GM19438 (cell line): ENCODE data around the gene TMEFF2.

Source experiments
- ATAC-seq: cut with Tn5 transposase; IDR thresholded peaks from one replicate; pipeline ENCODE4 v1.9.1; 2021; ENCODE audit warnings: low read depth; ENCODE audit not compliant: unreplicated experiment

Gene TMEFF2

DNA sequence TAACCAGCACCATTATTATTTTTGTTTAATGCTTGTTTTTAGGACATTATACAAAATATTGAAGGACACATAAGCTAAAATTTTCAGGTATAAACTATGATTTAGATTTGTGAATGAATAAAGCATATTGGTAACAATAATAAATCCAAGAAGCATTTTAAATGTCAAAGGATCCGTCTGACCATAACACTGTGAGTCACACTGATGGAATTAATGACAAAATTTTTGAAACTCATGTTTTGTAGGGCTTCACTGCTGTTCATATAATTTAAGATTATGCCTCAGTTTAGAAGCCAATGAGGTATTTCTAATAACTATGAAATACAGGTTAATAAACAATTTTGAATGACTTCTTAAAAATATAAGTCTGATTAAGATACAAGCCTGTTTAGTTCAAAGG, 124.6 kb downstream of the TMEFF2 start:
- no peak for ATAC-seq

DNA sequence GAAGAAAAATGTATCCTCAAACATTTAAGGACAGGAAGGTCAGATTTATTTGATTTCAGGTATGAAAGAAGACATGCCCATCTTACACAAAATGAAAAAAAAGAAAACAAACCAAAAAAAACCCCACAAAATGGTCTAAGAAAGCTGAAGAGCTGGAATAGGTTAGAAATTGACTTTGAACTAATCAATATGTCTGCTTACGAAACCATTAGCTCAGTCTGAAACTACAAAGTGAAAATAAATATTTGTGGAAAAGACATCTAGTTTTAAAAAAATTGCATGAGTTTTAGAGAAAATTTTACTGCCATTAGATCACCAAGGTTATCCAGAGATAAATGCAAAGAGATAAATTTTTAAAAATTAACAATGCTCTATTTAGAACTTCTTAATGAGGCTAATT, 125.3 kb downstream of the TMEFF2 start:
- ATAC-seq: no peak

DNA sequence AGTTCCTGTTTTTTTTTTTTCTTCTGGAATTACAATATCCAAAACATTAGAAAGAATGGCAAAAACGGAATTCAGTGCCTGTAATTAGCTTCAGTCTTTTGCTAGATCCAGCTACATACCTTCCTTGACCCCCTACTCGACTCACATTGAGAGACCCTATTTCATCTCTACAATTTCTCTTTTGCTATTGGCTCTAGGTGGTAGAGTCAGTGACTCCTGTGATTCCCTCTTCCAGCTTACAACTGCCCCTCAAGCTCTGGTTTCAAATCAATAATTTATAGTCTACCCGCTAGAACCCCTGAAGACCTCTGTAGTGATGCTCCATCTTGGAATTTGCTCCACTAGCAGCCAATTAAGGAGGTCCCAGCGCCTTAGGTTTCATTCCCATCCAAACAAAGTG, 125.8 kb downstream of the TMEFF2 start:
- no peak for ATAC-seq

DNA sequence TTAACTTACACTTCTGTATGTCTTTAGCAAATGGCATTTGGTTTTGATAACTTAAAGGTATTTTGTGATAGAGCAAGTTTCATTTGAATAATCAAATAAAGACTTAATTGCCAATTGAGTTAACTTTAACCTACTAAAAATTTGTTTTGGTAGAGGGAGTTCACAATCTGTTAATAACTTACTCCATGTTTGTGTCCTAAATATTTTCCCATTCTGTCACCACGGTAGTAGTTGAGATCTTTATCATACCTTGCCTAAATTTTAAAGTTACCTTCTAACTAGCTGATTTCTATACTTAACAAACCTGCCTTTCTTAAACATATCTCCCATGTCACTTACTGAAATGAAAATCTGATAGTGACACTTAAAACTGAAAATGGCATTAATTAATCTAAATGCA, 127.1 kb downstream of the TMEFF2 start:
- ATAC-seq: no peak

DNA sequence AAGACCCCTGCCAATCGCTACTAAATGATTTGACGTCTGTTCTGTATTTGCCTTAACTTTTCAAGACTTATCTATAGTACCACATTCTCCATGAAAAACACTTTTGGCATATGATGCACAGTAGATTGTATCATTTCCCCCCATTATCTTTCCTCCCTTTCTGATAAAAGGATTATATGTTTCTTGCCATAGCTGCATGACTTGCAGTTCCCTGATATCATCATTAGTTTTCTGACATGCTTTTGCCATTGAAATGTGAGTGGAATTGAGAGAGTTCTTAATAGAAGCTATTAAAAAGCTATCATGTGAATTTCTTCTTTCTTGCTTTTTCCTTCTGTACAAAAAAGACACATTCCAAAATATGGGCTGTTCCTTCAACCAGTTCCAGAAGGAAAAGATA, 130.3 kb downstream of the TMEFF2 start:
- ATAC-seq: no peak

DNA sequence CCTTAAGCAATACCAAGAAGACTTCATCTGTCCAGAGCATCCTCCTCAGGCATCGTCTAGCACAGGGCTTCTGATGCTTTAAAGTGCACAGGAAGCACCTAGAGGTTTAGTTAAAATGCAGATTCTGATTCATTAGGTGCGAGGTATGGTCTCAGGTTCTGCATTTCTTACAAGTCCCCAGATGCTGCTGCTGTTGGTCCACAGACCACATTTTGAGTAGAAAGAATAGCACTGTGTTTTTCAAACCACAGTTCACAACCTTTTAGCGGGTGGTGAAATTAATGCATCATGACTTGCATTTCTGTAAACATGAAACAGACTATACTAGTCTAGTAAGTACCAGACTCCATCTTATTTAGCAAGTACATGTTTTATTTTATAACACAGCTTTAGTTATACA, 134.6 kb downstream of the TMEFF2 start:
- no peak for ATAC-seq

DNA sequence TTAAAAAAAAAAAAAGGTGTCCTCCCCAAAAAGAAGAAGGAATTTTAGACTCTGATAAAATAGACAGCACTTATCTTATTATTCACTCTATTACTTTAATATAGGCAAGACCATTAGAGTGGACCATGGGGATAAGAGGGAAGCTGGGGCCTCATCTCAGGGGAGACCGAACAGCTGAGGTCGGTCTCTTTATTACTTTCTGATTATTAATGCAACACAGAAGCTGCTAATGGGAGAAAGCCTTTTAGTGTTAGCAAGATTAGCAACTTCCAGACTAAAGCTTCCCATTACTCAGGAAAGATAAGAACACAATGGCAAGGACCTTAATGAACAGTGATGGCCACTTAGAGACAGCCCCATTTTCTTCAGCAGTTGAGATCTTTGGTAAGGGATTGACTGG, 135.5 kb downstream of the TMEFF2 start:
- no peak for ATAC-seq

DNA sequence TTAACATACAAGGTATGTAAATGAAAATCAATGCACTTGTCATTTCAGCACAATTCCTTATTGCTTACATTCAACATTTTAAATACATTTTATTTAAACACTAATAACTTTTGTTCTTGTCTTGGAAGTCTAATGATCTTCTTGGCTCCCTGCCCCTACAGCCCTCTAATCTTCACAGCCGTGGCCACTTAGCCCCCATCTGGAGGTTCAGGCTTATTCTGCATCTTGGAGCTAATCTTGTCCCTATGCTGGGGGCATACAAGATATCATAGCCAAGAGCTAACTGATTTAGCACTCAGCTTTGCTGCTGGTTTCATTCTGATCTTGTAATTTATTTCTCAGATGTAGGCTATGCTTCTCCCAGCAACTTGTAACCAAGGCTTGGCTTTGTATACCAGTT, 140.8 kb downstream of the TMEFF2 start:
- no peak for ATAC-seq

DNA sequence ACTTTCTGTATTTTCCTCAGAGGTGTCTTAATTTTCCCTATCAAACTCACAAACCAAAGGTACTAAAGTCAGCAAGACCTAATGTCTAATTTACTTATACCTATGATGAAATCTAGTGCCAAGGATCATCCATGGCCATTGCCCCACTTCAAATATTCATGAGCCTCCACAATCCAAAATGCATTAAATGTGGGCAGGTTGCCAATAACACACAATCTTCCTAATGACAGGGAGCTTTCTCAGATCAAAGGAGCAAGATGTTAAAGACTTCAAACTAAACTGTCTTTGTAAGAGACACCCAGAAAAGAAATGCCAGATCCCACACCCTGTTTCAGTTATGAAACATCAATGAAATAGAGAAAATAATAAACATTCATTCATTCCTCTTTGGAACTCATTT, 143.2 kb downstream of the TMEFF2 start:
- ATAC-seq: no peak

DNA sequence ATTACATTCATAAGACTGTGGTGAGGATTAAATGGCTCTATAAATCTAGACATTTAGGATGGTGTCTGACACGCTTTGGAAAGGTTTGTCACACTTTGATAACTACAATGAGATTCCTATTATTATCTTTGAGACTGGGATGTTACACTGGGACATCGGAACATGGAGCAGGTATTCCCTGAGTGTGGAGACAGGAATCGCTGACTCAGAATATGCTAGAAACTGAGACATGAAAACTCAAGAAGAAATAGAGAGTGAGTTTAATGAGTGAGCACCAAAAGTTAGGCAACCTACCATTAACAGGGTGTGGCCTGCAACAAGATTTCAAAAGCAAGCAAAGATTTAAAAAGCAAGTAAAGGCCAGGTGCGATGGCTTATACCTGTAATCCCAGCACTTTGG, 145.4 kb downstream of the TMEFF2 start:
- no peak for ATAC-seq

DNA sequence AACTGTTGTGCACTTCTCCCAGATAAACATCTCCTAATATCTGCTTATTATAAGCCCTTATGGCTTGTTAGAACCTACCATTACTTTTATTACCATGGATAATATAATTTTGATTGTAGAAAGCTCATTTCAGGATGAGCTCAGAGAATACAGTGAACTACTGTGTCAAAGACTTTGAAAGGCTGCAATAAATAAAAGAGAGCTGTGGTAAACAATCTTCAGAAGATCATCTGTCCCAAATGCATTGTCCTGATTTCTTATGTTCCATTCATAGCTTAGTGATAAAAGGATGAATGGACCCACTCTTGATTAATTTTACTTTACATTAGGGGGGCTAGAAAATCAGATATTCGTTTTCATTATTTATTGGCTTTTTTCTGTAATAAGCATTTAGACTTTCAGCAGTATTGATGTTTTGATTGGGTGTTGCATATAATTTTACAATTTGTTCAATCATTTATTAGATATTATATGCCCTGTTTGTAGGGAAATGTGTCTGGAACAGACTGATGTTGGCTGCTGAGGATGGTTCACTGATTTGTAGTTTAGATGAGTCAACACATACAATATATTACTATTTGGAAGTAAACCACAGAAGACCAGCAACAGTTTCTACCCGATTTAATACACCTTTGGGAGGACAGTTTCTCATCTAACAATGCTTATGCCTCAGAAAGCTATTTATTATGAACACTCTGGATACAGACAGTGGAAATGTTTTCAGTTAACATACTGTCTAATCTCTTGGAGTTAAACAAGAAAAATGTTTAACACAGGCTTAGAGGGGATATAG, 147.2 kb downstream of the TMEFF2 start:
- ATAC-seq: no peak

DNA sequence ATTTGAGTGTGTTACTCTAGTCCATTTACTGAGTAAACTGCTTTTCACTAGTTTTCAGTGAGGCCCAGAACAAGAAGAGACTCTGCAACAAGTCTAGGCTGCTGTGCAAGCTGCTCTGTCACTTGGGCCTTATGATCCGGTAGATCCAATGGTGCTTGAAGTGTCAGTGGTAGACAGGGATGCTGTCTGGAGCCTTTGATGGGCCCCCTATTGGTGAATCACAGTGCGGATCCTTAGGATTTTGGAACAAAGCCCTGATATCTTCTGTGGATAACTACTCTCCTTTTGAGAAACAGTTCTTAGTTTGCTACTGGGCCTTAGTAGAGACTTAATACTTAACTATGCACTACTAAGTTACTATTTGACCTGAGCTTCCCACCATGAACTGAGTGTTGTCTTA, 150.2 kb downstream of the TMEFF2 start:
- ATAC-seq: no peak

DNA sequence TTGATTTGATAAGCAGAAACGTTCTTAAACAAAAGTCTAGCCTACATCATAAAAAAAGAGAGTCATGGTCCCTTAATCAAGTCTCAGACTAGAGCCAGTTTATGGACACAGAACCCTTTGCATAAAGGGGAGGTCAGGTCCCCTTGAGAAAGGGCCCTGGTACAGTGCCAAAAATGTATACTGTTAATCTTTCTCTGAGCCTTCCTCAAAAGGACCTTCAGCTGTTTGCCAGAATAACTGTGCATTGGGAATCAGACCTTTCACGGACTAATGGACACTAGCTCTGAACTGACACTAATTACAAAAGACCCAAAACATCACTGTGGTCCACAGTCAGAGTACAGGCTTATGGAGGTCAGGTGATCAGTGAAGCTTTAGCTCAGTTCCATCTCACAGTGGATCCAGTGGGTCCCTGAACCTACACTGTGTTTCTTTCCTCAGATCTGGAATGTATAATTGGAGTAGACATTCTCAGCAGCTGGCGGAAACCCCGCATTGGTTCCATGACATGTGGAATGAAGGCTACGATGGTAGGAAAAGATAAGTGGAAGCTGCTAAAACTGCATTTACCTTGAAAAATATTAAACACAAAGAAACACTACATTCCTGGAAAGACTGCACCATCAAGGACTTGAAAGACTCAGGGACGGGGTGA, 151.4 kb downstream of the TMEFF2 start:
- ATAC-seq: no peak

DNA sequence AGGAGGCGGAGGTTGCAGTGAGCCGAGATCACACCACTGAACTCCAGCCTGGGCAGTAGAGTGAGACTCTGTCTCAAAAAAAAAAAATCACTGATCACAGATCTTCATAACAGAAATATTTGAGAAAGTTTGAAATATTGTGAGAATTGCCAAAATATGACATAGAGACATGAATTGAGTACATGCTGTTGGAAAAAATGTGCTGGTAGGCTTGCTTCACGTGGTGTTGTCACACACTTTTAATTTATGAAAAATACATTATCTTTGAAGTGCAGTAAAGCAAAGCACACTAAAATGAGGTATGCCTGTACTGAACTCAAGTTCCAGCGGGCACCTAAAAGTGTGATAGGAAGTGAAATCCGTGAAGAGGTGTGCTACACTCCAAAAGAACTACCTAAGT, 152.6 kb downstream of the TMEFF2 start:
- ATAC-seq: no peak

DNA sequence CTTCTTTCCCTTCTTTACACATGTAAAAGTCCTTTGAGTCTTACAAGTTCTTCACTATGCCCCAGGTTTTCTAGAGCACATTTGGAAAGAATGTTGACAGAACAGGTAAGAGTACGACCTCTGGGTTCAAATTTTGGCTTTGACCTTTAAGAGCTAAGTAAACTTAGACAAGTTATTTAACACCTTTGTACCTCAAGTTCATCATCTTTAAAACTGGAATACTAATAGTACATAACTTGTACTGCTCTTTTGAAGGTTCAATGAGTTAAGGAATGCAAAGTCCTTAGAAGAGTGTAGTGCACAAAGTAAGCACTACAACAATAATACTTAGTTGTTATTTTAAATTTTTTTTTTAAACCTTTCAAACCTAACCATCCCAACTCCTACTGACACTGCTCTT, 156.6 kb downstream of the TMEFF2 start:
- ATAC-seq: no peak

DNA sequence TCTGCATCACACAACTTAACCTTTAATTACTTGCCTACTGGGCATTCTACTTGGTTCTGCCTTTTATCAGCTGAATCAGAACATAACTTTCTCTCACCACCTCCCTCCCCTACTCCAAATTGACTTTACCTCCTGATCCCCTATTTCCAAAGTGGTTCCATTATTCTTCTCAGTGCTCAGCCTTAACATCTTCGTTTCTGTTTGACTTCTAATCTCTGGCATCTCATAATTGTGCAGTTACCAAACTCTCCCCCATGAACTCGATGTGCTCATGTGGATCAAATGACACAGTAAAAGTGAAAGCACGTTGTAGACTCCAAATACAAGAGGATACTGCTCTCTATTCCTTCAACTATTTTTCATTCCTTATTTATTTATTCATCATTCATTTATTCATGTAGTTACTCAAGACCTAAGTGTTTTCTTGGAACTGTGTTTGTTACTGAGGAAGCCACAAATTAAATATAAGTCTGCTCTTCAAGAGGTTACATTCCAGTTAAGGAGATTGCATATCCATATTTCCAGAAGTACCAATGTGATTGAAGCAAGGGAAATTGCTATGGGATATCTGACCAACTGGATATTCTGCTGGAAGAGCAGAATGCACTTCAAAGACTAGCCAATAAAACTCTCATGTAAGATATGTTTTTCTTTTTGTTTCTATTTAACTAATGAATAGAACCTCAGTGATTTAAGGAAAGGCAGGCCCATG, 158.8 kb downstream of the TMEFF2 start:
- no peak for ATAC-seq

DNA sequence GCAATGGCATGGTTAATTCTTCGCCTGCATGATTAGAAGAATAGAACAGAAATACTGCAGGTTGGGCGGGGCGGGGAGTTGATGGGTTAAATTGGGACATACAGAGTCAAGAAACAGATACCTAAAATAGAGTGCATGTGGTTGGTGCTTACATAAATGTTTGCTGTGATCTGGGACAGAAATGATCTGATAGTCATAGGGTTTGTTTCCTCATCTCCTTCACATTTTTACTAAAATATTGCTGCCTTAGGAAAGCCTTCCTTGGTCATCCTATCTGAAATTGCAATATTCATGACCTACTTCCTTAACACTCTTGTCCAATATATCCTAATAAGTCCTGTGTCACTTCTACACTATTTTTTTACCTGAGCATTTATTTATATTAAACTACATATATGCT, 163.9 kb downstream of the TMEFF2 start:
- ATAC-seq: no peak

DNA sequence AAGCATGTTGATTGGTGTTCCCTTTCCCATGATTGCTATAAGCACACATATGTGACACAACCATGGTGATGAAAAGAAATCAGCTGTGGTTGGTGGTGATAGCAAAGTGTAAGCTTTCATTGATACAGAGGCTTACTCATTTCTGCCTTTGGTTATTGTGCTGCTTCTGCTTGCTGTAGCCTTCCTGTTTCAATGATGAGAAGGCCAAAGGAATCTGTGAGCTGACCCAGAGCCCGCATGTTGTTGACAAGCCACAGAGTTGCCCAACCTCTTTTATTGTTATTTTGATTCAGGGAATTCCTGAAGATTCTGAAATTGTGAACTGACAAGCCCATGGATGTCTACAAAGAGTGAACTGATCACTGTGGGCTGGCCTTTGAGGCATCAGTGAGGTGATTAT, 164.4 kb downstream of the TMEFF2 start:
- ATAC-seq: no peak

DNA sequence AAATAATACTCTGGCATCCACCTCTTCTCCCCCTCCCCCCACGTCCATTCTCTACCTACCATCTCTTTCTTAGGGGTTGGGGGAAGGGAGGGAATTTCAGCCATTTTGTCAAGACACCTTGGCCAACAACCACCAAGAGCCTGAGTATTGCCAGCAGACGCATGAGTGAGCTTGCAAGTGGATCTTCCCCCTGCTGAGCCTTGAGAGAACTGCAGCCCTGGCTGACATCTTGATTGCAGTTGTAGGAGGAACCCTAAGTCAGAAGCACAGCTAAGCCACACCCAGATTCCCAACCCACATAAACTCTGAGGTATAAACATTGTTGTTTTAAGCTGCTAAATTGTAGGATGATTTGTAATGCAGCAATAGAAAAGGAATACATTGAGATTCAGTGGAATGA, 165.6 kb downstream of the TMEFF2 start:
- ATAC-seq: peak; percentile 82

DNA sequence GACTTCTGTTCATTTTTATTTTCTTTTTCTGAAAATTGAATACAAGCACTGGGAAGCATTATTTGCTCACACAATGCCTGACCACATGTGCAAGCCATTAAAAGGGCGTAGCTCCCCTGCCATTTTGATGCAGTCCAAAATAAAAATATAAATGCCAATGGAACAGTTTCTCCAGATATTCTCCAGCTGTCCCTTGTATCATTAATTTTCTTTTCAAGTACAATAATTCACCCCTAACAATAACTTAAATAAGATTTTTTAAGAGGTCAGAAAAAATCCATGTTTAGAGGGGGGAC, 168.0 kb downstream of the TMEFF2 start:
- no peak for ATAC-seq

DNA sequence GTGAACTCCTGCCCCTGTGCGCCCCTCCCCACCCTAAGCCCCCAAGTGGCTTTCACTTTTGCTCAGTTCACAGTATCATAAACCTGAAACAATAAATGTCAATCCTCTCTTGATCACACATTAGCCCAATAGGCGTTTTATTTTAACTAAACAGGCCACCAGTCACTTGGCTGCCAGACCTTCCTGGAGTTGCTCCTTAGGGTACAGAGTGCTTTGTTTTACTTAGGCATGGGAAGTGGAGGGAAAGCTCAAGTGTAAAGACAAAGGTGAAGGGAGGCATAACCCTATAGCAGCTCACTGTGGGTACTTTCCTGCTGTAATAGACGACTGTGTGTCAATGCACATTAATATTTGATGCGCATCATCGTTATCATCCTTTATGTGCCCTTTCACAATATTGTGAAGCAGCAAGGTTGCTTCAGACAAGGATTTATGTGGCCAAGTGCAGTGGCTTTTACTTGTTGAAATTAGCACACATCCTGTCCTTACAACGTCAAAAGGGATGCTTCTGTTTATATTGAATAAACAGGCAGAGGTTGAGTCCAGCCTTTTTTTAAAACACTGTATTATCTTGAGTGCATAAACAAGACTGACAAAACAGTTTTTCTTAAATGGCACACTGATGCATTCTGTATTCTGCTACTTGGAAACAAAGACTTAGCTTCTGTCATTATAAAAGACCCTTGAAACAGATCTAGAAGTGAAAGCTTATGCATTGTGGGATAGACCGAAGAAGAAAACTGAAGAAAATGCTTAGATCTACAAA, 168.5 kb downstream of the TMEFF2 start:
- no peak for ATAC-seq
